22Rv1 (cell line): ENCODE results near the gene ASZ1.

Source experiments
- ZFX ChIP-seq: fragments of 450-650 bp; IDR thresholded peaks from 2 replicates; pipeline ENCODE4 v1.6.1; 2017; ENCODE audit warnings: antibody characterized with exemption, borderline replicate concordance
- TF ChIP-seq, protein P1 (sequence below): fragments of 450-650 bp; IDR thresholded peaks from 2 replicates; pipeline ENCODE4 v1.5.1; 2017; ENCODE audit warnings: mild to moderate bottlenecking

DNA sequence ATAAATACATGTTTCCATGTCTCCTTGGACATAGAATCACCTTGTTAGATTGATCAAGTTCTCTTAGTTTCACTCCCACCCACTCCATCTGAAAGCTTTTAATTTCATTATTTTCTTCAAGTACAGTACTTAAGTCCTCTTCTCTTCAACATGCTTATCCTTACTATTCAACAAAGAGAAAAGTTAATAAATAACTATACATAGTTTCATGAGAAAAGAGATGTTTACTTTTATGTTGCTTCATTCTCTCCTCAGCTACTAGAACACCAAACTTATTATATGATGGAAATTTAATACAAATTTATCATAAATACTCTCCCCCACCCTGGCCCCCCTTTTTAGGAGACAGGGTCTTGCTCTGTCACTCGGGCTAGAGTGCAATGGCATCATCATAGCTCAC is 33.5 kb downstream of the ASZ1 start:
- TF ChIP-seq, protein P1, sequence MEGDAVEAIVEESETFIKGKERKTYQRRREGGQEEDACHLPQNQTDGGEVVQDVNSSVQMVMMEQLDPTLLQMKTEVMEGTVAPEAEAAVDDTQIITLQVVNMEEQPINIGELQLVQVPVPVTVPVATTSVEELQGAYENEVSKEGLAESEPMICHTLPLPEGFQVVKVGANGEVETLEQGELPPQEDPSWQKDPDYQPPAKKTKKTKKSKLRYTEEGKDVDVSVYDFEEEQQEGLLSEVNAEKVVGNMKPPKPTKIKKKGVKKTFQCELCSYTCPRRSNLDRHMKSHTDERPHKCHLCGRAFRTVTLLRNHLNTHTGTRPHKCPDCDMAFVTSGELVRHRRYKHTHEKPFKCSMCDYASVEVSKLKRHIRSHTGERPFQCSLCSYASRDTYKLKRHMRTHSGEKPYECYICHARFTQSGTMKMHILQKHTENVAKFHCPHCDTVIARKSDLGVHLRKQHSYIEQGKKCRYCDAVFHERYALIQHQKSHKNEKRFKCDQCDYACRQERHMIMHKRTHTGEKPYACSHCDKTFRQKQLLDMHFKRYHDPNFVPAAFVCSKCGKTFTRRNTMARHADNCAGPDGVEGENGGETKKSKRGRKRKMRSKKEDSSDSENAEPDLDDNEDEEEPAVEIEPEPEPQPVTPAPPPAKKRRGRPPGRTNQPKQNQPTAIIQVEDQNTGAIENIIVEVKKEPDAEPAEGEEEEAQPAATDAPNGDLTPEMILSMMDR = no peak
- TF ChIP-seq ZFX = no peak
